OCI-M1 (cell line): ENCODE results near the gene COMMD7.

Experiments
- DNase-seq: peaks from one replicate; lab custom pipeline; 2025; lab: John Stamatoyannopoulos, UW

Gene COMMD7

DNA sequence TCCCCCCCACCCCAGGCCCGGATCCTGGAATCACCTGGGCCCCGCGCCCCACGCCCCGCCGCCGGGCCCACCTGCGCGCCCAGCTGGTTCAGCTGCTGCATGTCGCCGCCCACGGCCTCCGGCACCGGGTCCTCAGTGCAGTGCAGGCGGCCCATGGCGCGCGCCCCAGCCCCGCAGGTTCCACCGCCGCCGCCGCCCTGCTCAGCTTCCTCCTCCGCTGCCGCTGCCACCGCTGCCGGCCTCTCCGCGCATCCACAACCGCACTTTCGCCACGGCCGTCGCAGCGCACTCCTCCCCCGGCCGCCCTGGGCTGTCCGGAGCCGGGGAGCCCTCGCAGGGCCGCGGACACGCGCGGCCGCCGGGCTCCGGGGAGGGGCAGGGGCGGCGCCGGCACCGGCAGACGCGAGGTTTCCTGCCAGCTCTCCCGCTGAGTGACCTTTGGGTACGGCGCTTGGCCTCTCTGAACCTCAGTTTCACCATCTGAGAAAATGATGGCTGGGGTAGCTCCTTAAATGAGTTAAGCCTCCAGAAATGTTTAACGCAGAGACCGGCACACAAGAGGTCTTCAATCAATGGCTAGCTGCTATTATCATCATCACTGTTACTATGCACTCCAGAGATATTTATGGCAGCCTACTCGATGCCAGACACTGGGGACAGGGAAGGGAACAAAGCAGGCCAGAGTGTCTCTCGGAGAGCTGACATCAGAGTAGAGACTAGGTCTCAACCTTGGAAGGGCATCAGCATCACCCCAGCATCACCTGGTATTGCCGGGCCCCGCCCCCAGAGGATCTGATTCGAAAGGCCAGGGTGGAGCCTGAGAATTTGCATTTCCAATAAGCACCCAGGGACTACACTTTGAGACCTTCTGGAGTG is at the start of gene COMMD7:
Gene COMMD7, minus strand, starts transcription at position 231 of the 876 bp plus-strand sequence. Its CDS starts 76 bp downstream, at position 155.
- peak; percentile 62 for DNase-seq

DNA sequence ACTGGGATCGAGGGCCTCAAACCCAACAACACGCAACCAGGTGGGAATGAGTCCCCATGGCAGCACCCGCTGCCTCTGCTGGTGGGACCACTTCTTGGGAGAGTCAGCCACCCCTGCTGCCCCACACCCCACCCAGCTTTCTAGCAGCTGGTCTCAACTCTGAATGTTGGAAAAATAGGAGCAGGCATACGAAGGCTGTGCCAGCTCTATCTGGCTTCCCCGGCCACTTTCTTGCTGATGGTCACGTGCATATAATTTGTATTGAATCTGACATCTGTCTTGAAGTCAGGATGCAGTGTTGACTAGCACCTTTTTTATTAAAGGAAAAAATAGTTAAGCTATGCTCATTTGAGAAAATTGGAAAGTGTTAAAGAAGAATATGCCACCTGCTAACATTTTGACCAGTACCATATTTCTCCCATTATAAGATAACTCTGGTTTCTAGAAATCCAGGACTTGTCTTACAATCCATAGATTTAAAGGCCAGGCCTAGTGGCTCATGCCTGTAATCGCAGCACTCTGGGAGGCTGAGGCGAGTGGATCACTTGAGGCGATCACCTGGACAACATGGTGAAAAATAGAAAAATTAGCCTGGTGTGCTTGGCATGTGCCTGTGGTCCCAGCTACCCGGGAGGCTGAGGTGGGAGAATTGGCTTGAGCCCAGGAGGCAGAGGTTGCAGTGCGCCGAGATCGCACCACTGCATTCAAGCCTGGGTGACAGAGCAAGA is 49.6 kb upstream of the COMMD7 start:
- DNase-seq: no peak

DNA sequence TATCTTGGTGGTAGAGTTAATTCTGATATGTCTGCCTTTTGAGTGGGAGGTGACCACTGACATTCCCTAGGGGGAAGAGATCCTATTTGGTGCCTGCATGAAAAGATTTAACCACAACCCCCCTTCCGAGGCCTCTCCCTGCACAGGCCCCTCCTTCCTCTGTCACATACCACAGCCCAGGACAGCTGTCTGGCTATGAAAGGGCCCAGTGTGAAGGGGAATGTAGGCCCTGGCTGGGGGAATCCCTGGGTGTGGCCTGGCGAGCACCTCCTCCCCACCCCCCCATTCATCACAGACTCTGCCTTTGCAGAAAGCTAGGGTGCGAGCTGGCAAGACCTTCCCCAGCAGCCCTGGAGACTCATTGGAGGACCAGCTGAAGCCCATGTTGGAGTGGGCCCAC is 49.0 kb upstream of the COMMD7 start:
- peak; percentile 47 for DNase-seq

DNA sequence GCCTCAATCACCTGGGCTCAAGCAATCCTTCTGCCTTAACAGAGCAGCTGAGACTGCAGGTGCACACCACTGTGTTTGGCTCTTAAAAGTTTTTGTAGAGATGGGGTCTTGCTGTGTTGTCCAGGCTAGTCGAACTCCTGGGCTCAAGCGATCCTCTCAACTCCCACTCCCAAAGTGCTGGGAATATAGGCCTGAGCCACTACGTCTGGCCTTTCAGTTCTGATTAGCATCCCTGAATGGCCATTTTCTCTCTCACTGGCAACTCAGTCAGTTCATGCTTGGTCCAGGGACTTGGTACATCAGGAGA is 47.4 kb upstream of the COMMD7 start:
- DNase-seq: no peak

DNA sequence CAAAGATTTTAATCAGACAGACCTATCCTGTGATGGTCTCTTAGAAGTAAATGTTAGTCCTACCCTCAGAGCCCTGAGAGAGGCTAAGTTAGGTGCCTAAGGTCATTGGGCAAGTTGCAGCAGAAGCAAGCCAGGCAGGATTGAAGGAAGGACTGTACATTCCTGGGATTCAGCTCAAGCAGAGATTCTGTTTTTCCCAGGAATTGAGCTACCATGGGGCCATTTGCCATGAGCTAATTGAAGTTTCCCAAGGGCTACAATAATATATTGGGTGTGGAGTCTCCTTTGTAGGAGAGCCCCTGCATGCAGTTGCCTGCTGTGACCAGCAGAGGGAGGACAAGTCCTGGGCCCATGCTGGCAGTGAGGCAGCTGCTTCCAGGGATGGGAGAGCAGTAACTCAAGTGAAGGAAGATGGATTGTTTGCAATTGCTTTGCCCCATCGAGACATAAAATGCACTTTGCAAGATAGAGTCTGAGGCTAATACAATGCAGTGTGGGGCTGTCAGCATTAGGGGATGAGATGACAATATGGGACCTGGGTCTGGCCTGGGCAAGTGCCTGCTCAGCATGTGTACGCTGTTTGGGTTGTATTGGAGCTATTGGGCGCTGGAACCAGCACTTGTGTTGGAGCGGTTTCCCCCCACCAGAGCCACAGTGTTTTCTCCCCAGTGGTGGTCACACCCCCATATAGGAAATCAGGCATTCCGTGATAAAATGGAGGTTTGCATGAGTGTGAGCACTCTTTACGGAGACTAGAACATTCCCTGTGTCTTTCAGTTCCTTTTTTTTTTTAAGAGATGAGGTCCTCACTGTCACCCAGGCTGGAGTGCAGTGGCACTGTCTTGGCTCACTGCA is 46.9 kb upstream of the COMMD7 start:
- peak; percentile 80 for DNase-seq

DNA sequence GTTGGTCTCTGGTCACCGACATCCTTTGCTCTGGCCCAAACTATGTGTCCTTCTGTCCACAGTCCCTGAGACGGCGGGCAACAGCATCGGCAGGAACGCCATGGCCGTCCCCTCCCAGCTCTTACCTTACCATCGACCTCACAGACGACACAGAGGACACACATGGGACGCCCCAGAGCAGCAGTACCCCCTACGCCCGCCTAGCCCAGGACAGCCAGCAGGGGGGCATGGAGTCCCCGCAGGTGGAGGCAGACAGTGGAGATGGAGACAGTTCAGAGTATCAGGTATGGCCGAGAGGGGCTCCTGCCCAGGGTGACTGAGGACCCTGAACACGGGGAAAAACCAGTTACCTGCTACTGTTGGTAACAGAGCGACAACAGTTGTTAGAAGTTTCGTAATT is 43.9 kb upstream of the COMMD7 start:
- DNase-seq: no peak

DNA sequence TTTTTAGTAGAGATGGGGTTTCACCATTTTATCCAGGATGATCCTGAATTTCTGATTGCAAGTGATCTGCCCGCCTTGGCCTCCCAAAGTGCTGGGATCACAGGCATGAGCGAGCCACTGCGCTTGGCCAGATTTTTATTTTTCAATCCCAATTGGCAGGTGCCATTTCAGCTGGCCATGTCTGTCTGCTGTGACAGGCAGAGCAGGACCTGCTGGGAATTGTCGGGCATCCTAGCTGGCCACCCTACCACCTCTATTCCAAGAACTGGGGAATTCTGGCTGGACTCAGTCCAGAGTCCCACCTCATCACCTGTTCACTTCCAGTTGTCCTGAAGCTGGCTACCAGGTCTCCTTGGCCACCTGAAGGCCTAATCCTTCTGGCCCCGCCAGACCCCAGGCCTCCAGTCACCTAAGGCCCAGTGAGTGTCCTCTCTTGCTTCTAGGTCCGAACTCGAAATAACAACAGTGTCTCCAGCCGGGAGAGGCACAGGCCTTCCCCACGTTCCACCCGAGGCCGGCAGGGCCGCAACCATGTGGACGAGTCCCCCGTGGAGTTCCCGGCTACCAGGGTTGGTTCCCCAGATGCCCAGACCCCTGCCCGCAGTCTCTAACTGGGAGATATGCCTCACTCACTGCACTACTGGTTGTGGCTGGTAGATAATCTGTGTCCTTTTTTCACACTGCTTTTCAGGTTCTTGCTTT is 42.9 kb upstream of the COMMD7 start:
- DNase-seq: no peak

DNA sequence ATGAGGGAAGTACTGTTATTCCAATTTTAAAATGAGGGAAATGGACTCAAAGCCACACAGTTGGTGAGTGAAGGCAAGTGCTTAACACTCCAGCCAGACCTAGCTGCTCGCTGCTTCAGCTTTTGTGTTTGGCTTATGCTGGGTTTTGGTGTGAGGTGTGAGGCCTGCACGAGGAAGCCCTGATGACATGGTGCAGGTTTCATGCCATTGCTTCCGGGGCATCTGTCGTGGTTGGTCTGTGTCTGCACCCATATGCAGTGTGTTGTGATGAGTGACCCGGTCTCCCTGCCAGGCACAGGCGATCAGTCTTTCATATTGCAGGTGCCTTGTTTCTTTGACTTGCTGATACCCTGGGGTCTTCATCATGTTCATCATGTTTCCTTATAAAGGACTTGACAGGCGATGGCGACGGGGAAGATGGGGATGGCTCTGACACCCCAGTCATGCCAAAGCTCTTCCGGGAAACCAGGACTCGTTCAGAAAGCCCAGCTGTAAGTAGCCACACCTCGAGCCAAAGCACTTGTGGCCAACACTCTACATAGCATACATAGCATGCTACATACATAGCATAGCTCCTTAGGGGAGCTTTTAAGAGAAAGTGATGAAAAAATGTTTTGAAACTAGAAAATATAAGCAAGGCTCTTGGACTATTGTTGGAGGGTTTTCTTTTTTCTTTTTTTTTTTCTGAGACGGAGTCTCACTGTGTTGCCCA is 41.3 kb upstream of the COMMD7 start:
- DNase-seq: no peak

DNA sequence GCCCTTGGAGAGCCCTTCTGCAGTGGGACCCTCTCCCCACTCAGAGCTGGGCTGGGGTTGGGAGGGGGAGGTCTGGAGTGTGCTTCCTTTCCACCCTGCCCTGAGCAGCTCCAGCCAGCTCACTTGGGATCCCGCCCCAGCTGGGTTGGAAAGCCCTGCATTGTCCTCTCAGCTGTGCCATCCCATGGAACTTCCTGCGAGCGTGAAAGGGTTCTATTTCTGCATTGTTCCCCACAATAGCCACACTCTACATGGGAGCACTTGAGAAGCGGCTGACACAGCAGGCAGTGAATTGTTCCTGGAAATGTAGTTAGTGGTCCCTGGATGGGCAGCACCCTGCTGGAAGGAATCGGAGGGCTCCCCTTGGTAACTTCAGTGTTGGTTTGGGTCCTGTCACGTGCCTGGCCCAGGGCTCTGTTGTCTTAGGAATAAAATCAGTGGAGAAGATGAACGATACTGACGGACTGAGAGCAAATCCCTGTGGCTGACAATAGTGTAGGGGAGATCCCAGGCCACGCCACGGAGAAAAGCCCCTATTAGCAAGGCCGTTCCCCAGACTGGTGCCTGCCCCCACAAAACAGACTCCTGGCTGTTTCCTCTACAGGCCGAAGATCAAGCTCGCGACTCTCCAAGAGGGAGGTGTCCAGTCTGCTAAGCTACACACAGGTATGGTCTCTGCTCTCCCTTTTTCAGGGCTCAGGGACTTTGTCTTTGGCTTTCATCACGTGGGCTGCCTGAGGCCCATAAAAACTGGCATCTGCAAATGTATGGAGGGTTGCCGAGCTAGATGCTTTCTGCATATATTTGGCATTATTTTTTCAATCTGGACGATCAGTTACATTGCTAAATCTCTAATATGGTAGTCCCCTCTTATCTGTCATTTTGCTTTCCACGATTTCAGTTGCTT is 37.7 kb upstream of the COMMD7 start:
- no peak for DNase-seq

DNA sequence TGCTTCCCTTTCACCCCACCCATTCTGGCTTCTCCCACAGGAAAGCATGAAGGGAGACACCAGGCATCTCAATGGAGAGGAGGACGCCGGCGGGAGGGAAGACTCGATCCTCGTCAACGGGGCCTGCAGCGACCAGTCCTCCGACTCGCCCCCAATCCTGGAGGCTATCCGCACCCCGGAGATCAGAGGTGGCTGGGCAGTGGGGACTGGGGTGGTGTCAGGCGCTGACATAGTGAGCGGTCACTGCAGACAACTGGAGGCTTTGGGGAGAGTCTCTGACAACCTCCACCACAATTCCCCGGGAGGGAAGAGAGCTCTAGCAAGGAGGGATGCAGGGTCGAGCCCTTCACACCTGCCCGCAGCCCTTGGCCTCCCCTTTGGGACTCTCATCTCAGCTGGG is 37.0 kb upstream of the COMMD7 start:
- DNase-seq: no peak

DNA sequence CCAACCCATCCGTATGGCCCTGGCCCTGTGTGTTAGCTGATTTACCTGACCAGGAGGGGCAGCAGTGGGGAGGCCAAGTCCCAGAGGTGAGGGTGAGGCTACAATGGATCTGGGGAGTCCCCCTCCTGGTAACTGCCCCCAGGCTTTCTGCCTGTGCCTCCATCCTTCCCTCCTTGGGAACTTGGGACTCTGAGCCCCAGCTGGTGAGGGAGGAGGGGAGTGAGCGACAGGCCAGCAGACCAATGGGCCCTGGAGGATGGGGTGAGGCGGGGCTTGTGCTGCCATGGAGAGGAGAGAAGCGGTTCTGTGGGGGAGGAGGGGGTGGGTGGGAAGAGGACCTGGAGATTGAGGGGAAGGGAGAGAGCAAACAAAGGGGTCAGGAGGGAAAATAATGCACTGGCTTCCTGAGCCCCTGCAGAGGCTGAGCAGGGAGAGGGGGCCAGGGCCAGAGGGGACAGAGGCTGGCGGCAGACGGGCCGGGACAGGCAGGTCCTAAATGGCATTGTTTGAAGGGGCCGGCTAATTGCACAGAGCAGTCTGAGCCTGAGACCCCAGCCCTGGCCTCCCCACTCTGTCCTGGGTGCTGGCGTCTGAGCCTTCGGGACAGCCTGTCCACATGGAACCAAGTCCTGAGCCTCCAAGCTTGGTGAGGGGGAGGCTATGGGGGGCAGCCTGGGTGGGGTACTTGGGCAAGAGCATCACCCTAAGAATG is 36.4 kb upstream of the COMMD7 start:
- DNase-seq: no peak

DNA sequence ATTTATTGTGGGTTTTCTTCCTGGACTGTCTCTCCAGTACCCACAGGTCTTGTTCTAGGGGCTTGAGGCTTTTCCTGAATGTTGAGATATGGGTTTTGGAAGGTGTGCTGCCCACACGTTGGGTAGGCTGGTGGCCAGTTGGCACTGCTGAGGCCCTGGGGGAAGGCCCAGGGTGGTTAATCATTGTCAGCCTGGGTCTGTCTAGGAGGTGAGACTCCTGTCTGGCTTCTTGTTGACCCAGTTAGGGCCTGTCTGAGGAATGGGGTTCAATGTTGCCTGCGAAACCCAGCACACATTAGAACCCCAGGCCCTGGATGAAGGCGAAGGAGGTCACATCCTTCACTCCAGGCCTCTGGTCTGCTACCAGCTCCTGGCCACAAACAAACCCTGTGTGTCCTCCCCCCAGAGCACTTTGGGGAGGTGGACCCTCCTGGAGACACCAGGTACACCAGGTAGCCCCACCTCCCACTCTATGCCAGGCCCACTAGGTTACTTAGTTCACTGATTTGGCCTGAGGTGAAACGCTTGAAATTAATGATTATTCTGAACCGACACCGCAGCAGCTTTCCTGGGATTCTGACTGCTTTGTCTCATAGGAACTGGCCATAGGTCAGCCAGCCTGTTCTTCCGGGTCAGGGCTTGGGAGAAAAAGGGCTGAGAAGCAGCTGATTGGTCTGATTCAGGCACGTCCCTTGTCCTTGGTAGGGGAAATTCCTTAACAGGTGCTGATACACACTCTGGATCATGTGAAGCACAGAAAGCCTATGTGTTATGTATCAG is 34.1 kb upstream of the COMMD7 start:
- no peak for DNase-seq

DNA sequence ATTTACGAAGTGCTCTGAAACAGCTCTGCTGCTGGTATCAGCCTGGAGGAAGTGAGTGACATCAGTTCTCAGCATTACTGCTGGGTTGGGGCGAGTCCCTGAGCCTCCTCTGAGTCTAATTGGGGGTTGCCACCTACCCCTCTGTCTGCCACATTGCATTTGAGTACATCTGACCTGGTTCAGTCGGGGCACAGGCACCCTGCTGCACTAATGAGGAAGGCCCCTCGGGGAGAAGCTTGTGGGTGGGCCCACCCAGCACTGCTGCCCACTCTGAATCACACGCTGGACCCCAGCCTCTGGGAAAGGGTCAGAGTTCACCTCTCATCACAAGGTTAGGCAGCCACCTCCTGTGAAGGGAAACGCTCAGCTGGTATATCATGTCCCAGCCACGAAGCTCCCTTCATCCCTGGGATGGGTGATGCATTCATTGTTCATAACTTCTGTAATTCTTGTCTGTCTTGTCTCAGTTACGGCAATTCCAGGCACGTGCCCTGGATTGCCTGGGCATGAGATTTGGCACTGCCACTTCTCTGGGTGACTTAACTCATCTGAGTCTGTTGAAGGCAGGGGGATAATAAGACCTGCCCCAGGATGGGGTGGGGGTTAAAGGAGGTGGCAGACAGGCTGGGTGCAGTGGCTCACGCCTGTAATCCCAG is 32.2 kb upstream of the COMMD7 start:
- no peak for DNase-seq

DNA sequence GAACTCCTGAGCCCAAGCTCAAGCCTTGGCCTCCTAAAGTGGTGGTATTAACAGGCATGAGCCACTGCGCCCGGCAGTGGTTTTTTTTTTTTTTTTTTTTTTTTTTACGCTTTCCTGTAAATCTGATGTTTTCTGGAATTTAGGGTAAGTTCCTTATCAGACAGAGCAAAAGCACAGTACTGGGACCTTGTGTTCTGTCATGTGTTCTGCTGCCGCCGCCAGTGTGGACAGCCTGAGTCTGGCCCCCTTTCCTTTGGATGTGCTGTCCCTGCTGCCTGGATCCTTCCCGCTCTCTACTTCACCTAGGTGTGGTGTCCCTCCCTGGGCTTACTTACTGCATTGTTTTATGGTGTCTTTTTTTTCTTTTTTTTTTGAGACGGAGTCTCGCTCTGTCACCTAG is 30.6 kb upstream of the COMMD7 start:
- no peak for DNase-seq

DNA sequence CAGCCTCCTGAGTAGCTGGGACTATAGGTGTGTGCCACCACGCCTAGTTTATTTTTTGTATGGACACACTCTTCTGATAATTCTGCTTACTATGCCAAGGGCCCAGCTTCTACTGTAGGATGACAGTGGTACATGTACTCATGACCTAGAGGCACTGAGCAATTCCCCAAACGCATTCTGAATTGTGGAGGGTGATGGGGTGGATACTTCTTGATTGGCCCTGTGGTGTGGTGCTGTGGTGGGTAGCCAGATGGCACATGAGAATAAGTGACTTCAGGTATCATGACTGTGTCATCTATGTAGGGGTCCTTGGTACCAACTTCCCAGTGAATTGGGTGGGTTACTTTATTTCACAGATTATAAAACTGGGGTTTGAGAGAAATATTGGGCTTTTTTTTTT is 30.0 kb upstream of the COMMD7 start:
- DNase-seq: no peak

DNA sequence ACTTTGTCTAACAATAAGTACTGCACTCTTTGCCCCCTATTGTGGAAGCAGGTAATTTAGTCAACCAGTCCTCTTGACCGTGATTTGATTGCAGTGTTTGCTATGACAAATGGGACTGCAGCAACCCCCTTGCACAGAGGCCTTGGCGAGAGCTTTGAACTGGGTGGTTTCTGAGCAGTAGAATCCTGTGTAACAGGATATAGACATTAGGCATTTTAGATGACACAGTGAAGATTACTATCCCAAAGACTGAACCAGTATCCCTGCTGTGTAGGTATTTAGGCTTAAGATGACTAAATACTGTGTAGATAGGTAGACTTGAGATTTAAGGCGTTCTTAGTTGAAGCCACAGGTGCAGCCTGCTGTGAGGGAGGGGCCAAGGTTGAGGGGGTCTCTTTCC is 28.8 kb upstream of the COMMD7 start:
- DNase-seq: no peak

DNA sequence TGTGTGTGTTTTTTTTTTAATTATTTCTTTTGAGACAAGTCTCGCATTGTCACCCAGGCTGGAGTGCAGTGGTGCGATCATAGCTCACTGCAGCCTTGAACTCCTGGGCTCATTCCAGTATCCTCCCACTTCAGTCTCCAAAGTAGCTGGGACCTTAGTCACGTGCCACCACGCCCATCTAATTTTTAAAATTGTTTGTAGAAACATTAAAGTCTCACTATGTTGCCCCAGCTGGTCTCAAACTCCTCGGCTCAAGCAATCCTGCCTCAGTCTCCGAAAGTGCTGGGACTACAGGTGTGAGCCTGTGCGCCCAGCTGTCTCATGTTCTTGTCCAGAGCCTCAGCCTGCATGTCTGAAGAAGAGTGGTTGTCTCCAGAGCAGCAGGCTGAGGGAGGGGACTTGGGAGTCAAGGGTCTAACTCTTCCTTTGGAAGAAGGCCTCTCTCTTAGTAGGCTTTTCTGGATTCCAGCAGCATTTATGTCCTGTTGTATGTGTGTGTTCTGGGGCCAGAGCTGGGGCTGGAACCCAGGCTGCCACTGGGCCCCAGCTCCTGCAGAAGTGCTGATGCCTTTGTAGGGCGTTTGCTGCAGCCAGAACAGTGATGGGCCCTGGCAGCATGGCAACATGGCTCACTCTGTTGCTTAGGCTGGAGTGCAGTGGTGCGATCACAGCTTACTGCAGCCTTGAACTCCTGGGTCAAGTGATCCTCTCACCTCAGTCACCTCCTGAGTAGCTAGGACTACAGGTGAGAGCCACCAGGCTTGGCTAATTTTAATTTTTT is 24.3 kb upstream of the COMMD7 start:
- DNase-seq: no peak
